Activated CD8-positive, alpha-beta memory T cell treated with anti-CD3 and anti-CD28 coated beads for 48 hours (primary cell): Measurements from ENCODE around the gene PRSS33.

Experiments used
- DNase-seq, 3 experiments: peaks; one replicate each; pipeline ENCODE4 v3.0.0-alpha.2; 2020; ENCODE audit warnings: low read depth in 2 of 3, low spot score in 2 of 3

Gene PRSS33

GRCh38 chr16:2799205-2799858, 12.0 kb upstream of the PRSS33 start:
- no peak for DNase-seq

GRCh38 chr16:2798723-2799204, 11.4 kb upstream of the PRSS33 start:
- DNase-seq, result no peak

- no peak for DNase-seq
These were observed 8.2 kb upstream of the PRSS33 start for GRCh38 chr16:2795395-2796143.

- DNase-seq, result no peak
These were observed 5.6 kb upstream of the PRSS33 start for GRCh38 chr16:2792940-2793339.

GRCh38 chr16:2791174-2791573, 3.8 kb upstream of the PRSS33 start:
- no peak for DNase-seq

- no peak for DNase-seq
These were observed 3.3 kb upstream of the PRSS33 start for GRCh38 chr16:2790631-2791030.

- no peak for DNase-seq
These were observed 601 bp upstream of the PRSS33 start for GRCh38 chr16:2787961-2788360.

- DNase-seq, result no peak
These were observed 571 bp downstream of the PRSS33 start for GRCh38 chr16:2786826-2787151.

- DNase-seq, result no peak
These were observed 1.1 kb downstream of the PRSS33 start for GRCh38 chr16:2786061-2786825.

- DNase-seq, result peak in 1 of 3 experiments; percentile 19
These were observed 2.0 kb downstream of the PRSS33 start for GRCh38 chr16:2785101-2785991.

GRCh38 chr16:2784358-2785100, 2.8 kb downstream of the PRSS33 start:
- DNase-seq, result no peak

- no peak for DNase-seq
These were observed 3.6 kb downstream of the PRSS33 start for GRCh38 chr16:2783581-2784357.

GRCh38 chr16:2782583-2783351, 4.6 kb downstream of the PRSS33 start:
- no peak for DNase-seq

- DNase-seq, result no peak
These were observed 7.1 kb downstream of the PRSS33 start for GRCh38 chr16:2779978-2780898.

- no peak for DNase-seq
These were observed 8.0 kb downstream of the PRSS33 start for GRCh38 chr16:2779151-2779920.

GRCh38 chr16:2778630-2778958, 8.8 kb downstream of the PRSS33 start:
- no peak for DNase-seq
